ENCODE measurements around the gene C16orf46. TPM values are rescaled to one million over a fixed set of nuclear protein-coding genes. Genes with fewer than 3 reads are reported as not detected.

The C16orf46 gene
- total and polyA plus RNA-seq, 9 of the 15 experiments (the other 6 are each of a cell fraction or from before 2014, with no cell fraction given): 0.10 to 0.98 (median 0.41) TPM; not detected in 1

- WGBS (ENCODE audit: insufficient coverage, low coverage, missing lambda C conversion rate): 86% methylated on average over 2 of the region's 2 CpGs
- H3K9ac ChIP-seq (ENCODE audit: insufficient read depth in 1 of 2, low read depth in 2 of 2, low read length in 2 of 2): no peak overlapping the region
- FAIRE-seq (no peak), DNase-seq (ENCODE audit: extremely low read depth in 1 of 4, low spot score in 3 of 4) (no peak), ATAC-seq (no peak)
- H3K4me3 ChIP-seq: no peak overlapping the region
- POLR2A ChIA-PET: interaction anchor here (0.6 to 1.0 kb wide), 2 partner anchors 10 kb away, joined by 3 read pairs; no protein-coding TSS in a partner anchor
- no peaks in the 10 kb centered on the region; a peak in 1 of 5 replicates for H3K4me1 ChIP-seq (replicated peaks in 1 of 2; ENCODE audit: control insufficient read depth in 2 of 2, insufficient read depth in 2 of 2, low read length in 2 of 2)
- no peak overlapping the region for H2AFZ ChIP-seq (ENCODE audit: low read depth, low read length)
- no peaks in the 10 kb centered on the region for H4K20me1 ChIP-seq (replicated peaks; ENCODE audit: control insufficient read depth, insufficient read depth, low read length)
- peaks cover 10% of the 10 kb centered on the region for H3K79me2 ChIP-seq (ENCODE audit: control insufficient read depth, insufficient read depth, low read length)
- no TSS peak for BruUV-seq (replicated peaks)
- H3K36me3 ChIP-seq (ENCODE audit: control insufficient read depth, insufficient read depth, low read length): peaks cover 74% of the 10 kb centered on the region
- TF ChIP-seq CEBPB (tag; IDR thresholded peaks at IDR 0.05) (peak; percentile 68; the same call in 1 of the 2 replicates), CEBPG (CRISPR knock-in tag; IDR thresholded peaks at IDR 0.05) (no peak), CEBPG (tag; conservative IDR thresholded peaks at IDR 0.05 in 1 of 2, IDR thresholded peaks at IDR 0.05 in 1 of 2) (peak in 1 of 2 experiments; percentile 35; a peak in 1 of 4 replicates), ZNF3 (CRISPR knock-in tag; IDR thresholded peaks at IDR 0.05) (no peak)
- in situ Hi-C loops (cut with MboI): no loop called here
- no peaks in the 10 kb centered on the region for H3K9me1 ChIP-seq (ENCODE audit: control insufficient read depth, insufficient read depth, low read length)
- H3K27me3 ChIP-seq (ENCODE audit: control insufficient read depth in 2 of 2, insufficient read depth in 2 of 2, low read length in 2 of 2): no peaks in the 10 kb centered on the region
- peaks cover under 1% of the 10 kb centered on the region; the same call in 1 of the 2 replicates for H3K9me3 ChIP-seq (replicated peaks; ENCODE audit: control insufficient read depth, insufficient read depth, low read depth, low read length)
- H3K27ac ChIP-seq (ENCODE audit: extremely low read depth, low read depth, low read length): no peak overlapping the region
- intact Hi-C loops (cut with micrococcal nuclease): no loop called here
- H3K4me2 ChIP-seq (ENCODE audit: insufficient read depth, low read length): no peak overlapping the region
- CTCF ChIA-PET (ENCODE audit: low intra/inter-chr PET ratio): no interaction called here
Measured at GRCh38 chr16:81042821-81043220, 34.2 kb downstream of the C16orf46 start.

- no TSS peak for BruUV-seq (replicated peaks)
- no peak overlapping the region for H3K27ac ChIP-seq (ENCODE audit: extremely low read depth, low read depth, low read length)
- no peak overlapping the region for H3K9ac ChIP-seq (ENCODE audit: insufficient read depth in 1 of 2, low read depth in 2 of 2, low read length in 2 of 2)
- H3K36me3 ChIP-seq (ENCODE audit: control insufficient read depth, insufficient read depth, low read length): peaks cover 81% of the 10 kb centered on the region
- TF ChIP-seq, protein P1, sequence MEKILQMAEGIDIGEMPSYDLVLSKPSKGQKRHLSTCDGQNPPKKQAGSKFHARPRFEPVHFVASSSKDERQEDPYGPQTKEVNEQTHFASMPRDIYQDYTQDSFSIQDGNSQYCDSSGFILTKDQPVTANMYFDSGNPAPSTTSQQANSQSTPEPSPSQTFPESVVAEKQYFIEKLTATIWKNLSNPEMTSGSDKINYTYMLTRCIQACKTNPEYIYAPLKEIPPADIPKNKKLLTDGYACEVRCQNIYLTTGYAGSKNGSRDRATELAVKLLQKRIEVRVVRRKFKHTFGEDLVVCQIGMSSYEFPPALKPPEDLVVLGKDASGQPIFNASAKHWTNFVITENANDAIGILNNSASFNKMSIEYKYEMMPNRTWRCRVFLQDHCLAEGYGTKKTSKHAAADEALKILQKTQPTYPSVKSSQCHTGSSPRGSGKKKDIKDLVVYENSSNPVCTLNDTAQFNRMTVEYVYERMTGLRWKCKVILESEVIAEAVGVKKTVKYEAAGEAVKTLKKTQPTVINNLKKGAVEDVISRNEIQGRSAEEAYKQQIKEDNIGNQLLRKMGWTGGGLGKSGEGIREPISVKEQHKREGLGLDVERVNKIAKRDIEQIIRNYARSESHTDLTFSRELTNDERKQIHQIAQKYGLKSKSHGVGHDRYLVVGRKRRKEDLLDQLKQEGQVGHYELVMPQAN (IDR thresholded peaks at IDR 0.05; ENCODE audit: borderline replicate concordance): no peak
- TF ChIP-seq ZNF76 (CRISPR knock-in tag; IDR thresholded peaks at IDR 0.05; ENCODE audit: borderline replicate concordance): no peak
- no peak for TF ChIP-seq ZNF174 (CRISPR knock-in tag; IDR thresholded peaks at IDR 0.05)
- TF ChIP-seq CXXC5 (CRISPR knock-in tag; IDR thresholded peaks at IDR 0.05): no peak
- no peak for TF ChIP-seq TEAD1 (CRISPR knock-in tag; IDR thresholded peaks at IDR 0.05)
- no peak for TF ChIP-seq ZNF699 (CRISPR knock-in tag; IDR thresholded peaks at IDR 0.05; ENCODE audit: insufficient replicate concordance)
- TF ChIP-seq HIVEP1 (CRISPR knock-in tag; IDR thresholded peaks at IDR 0.05): no peak
- H4K20me1 ChIP-seq (replicated peaks; ENCODE audit: control insufficient read depth, insufficient read depth, low read length): no peaks in the 10 kb centered on the region; the same call in 1 of the 2 replicates
- intact Hi-C loops (cut with micrococcal nuclease): no loop called here
- WGBS (ENCODE audit: insufficient coverage, low coverage, missing lambda C conversion rate): 88% methylated on average over 4 of the region's 4 CpGs
- in situ Hi-C loops (cut with MboI): no loop called here
- no peaks in the 10 kb centered on the region for H3K9me3 ChIP-seq (replicated peaks; ENCODE audit: control insufficient read depth, insufficient read depth, low read depth, low read length)
- no peak for DNase-seq (ENCODE audit: extremely low read depth in 1 of 4, low spot score in 3 of 4)
- no peak overlapping the region for H3K4me3 ChIP-seq
- ChIA-PET CTCF (ENCODE audit: low intra/inter-chr PET ratio) (no interaction called here), POLR2A (no interaction called here)
- H2AFZ ChIP-seq (ENCODE audit: low read depth, low read length): no peak overlapping the region
- H3K4me2 ChIP-seq (ENCODE audit: insufficient read depth, low read length): no peak overlapping the region
- no peaks in the 10 kb centered on the region for H3K9me1 ChIP-seq (ENCODE audit: control insufficient read depth, insufficient read depth, low read length)
- peaks cover 0 to 7% of the 10 kb centered on the region in 2 experiments; a peak in 4 of 5 replicates for H3K4me1 ChIP-seq (replicated peaks in 1 of 2; ENCODE audit: control insufficient read depth in 2 of 2, insufficient read depth in 2 of 2, low read length in 2 of 2)
- FAIRE-seq: no peak
- no peak for ATAC-seq
- peaks cover 20% of the 10 kb centered on the region for H3K79me2 ChIP-seq (ENCODE audit: control insufficient read depth, insufficient read depth, low read length)
- no peaks in the 10 kb centered on the region for H3K27me3 ChIP-seq (ENCODE audit: control insufficient read depth in 2 of 2, insufficient read depth in 2 of 2, low read length in 2 of 2)
Measured at GRCh38 chr16:81041696-81042095, 35.3 kb downstream of the C16orf46 start.
